A673 (cell line): ENCODE measurements around the gene ZSCAN30.

Source experiments
- CTCF ChIP-seq: fragments of 300-800, 200-600 bp; sonication (generic); conservative IDR thresholded peaks from 2 replicates; pipeline ENCODE4 v1.5.1; 2017; ENCODE audit warnings: low read depth, mild to moderate bottlenecking, antibody characterized with exemption, low read length, moderate library complexity, mixed read lengths
- EZH2 ChIP-seq: fragments of 200-600 bp; sonication (generic); IDR thresholded peaks from 2 replicates; pipeline ENCODE4 v1.6.1; 2017; ENCODE audit warnings: borderline replicate concordance, low read depth, mild to moderate bottlenecking, mixed read lengths, antibody characterized with exemption, low read length; ENCODE audit not compliant: poor library complexity, severe bottlenecking

- no peak for TF ChIP-seq CTCF
- no peak for TF ChIP-seq EZH2
These were observed 43.2 kb downstream of the ZSCAN30 start for GRCh38 chr18:35246831-35247230.
